PC-3 (cell line): ENCODE results near the gene FSTL3. TPM values are rescaled to one million over a fixed set of nuclear protein-coding genes. Genes with fewer than 3 reads are reported as not detected.

Experiments
- ATAC-seq: fragments of 200-7000 bp; cut with Tn5 transposase; 2 replicates; pipeline ENCODE4 v1.9.1; 2020; ENCODE audit warnings: mild to moderate bottlenecking, moderate library complexity
- BruUV-seq: library from RNA; stranded (reverse); fragments of 400-500 nt; replicated peaks from 2 replicates; lab custom pipeline; 2021; lab: Mats Ljungman, UMichigan
- CTCF ChIA-PET: fragments of 300-600 bp; sonication (Branson Sonifier 250); formaldehyde crosslinking; loops from one replicate; lab custom pipeline; 2022; ENCODE audit warnings: antibody characterized with exemption; lab: Charles Lee
- POLR2A ChIA-PET: fragments of 300-600 bp; sonication (Branson Sonifier 250); formaldehyde crosslinking; loops from one replicate; lab custom pipeline; 2022; ENCODE audit warnings: antibody characterized with exemption; ENCODE audit not compliant: unreplicated experiment; lab: Charles Lee
- DNase-seq: peaks from one replicate; pipeline ENCODE4 v3.0.0-alpha.2; 2015
- H2AFZ ChIP-seq: fragments of 300-600 bp; sonication (generic); 2 replicates; pipeline ENCODE4 v1.6.0; 2016; ENCODE audit warnings: antibody characterized with exemption, low read length
- H3F3A ChIP-seq: fragments of 300-600 bp; sonication (generic); one replicate; pipeline ENCODE4 v1.6.0; 2017; ENCODE audit warnings: antibody characterized with exemption, low read length, control low read depth, mild to moderate bottlenecking; ENCODE audit not compliant: unreplicated experiment
- H3K27ac ChIP-seq: fragments of 300-600 bp; sonication (generic); 2 replicates; pipeline ENCODE4 v1.5.1; 2016; ENCODE audit warnings: mild to moderate bottlenecking, low read length
- H3K27me3 ChIP-seq: fragments of 300-600 bp; sonication (generic); 2 replicates; pipeline ENCODE4 v1.6.1; 2016; ENCODE audit warnings: low read length, mixed read lengths
- H3K36me3 ChIP-seq: fragments of 300-600 bp; sonication (generic); 2 replicates; pipeline ENCODE4 v1.6.1; 2016; ENCODE audit warnings: low read depth, mixed run types, low read length, mixed read lengths
- H3K4me1 ChIP-seq: fragments of 300-600 bp; sonication (generic); 2 replicates; pipeline ENCODE4 v1.5.1; 2016; ENCODE audit warnings: low read length; ENCODE audit not compliant: insufficient read depth
- H3K4me2 ChIP-seq: fragments of 300-600 bp; sonication (generic); 2 replicates; pipeline ENCODE4 v1.6.0; 2016; ENCODE audit warnings: low read length
- H3K4me3 ChIP-seq: fragments of 300-600 bp; sonication (generic); 2 replicates; pipeline ENCODE4 v1.5.1; 2016; ENCODE audit warnings: mild to moderate bottlenecking, low read length, mixed read lengths
- H3K79me2 ChIP-seq: fragments of 300-600 bp; sonication (generic); 2 replicates; pipeline ENCODE4 v1.6.1; 2017; ENCODE audit warnings: low read length, mixed read lengths
- H3K9ac ChIP-seq: fragments of 300-600 bp; sonication (generic); 2 replicates; pipeline ENCODE4 v1.6.0; 2016; ENCODE audit warnings: mild to moderate bottlenecking, low read length
- H3K9me2 ChIP-seq: fragments of 300-600 bp; sonication (generic); replicated peaks from 2 replicates; pipeline ENCODE4 v1.6.1; 2016; ENCODE audit warnings: mixed run types, low read length, mixed read lengths
- H3K9me3 ChIP-seq: fragments of 300-600 bp; sonication (generic); 2 replicates; pipeline ENCODE4 v1.6.1; 2016; ENCODE audit warnings: low read length, mixed read lengths
- H4K20me1 ChIP-seq: fragments of 300-600 bp; sonication (generic); 2 replicates; pipeline ENCODE4 v1.6.1; 2016; ENCODE audit warnings: low read length, mixed read lengths
- EZH2 ChIP-seq: fragments of 300-600 bp; sonication (generic); IDR thresholded peaks from one replicate; pipeline ENCODE4 v1.6.1; 2017; ENCODE audit warnings: antibody characterized with exemption, mild to moderate bottlenecking, low read length; ENCODE audit not compliant: unreplicated experiment
- EZH2phosphoT487 ChIP-seq: fragments of 300-600 bp; sonication (generic); IDR thresholded peaks from 2 replicates; pipeline ENCODE4 v1.6.1; 2018; ENCODE audit warnings: mild to moderate bottlenecking, antibody characterized with exemption, low read length, borderline replicate concordance
- intact Hi-C: fragments of 100-400 bp; cut with micrococcal nuclease; formaldehyde crosslinking; loops from 2 replicates; pipeline ENCODE4 v1.9.0; 2023
- total RNA-seq: library from RNA; depleted of rRNA; stranded (reverse); fragments of >200 nt; gene quantifications from 2 replicates; pipeline ENCODE4 v1.2.3, GENCODE V29; 2014
- TF ChIP-seq, protein P1 (sequence below): fragments of 300-600 bp; sonication (generic); conservative IDR thresholded peaks from 2 replicates; pipeline ENCODE4 v1.5.1; 2017; ENCODE audit warnings: antibody characterized with exemption, low read depth, mild to moderate bottlenecking, low read length

The FSTL3 gene
- total RNA-seq, 1 experiment from 2014 or later = 53.3 TPM

DNA sequence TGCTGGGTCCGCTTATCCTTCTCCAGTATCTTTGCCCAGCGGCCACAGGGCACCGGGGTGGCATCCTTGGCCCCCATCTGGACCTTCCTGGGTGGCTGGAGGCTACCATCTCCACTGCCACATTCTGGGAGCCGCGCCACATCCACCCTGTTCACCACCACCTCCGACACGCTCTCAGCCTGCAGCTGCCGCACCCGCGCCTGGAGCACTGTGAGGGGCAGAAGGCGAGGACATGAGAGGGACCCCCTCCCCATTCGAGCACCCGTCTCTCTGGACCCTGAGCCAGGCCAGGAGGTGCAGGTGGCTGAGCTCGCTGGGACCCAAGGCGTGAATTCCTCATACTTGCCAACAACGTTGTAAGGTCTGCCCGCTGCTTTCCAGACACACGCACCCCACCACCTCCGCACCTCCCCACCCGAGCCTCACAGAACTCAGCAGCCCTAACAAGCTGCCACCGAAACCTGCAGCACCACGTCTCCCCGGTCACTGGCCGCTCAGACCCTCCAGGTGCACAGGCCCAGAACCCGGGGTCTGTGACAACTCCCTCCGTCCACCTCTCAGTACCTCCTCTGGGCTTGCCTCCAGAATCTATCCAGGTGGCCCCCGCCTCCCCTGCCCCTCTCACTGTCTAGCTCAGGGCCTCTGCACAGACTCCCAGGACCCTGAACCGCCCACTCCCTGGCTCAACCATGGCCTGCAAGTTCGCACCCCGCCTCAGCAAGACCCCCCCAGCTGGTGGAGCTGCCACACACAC, 46.1 kb upstream of the FSTL3 start:
- Histone ChIP-seq H3K27ac (no peak overlapping the region), H4K20me1 (no peaks in the 10 kb centered on the region), H3K9ac (no peak overlapping the region), H3K27me3 (no peaks in the 10 kb centered on the region), H2AFZ (no peak overlapping the region), H3K4me3 (no peak overlapping the region), H3K4me1 (peaks cover 5% of the 10 kb centered on the region; the same call in 1 of the 2 replicates), H3K9me3 (no peaks in the 10 kb centered on the region), H3K4me2 (no peak overlapping the region), H3K36me3 (peaks cover 5% of the 10 kb centered on the region; the same call in 1 of the 2 replicates), H3F3A (no peaks in the 10 kb centered on the region), H3K9me2 (no peaks in the 10 kb centered on the region), H3K79me2 (peaks cover 47% of the 10 kb centered on the region)
- ATAC-seq (no peak), DNase-seq (no peak)
- no TSS peak for BruUV-seq
- TF ChIP-seq EZH2phosphoT487 = no peak
- TF ChIP-seq EZH2 = no peak
- TF ChIP-seq, protein P1, sequence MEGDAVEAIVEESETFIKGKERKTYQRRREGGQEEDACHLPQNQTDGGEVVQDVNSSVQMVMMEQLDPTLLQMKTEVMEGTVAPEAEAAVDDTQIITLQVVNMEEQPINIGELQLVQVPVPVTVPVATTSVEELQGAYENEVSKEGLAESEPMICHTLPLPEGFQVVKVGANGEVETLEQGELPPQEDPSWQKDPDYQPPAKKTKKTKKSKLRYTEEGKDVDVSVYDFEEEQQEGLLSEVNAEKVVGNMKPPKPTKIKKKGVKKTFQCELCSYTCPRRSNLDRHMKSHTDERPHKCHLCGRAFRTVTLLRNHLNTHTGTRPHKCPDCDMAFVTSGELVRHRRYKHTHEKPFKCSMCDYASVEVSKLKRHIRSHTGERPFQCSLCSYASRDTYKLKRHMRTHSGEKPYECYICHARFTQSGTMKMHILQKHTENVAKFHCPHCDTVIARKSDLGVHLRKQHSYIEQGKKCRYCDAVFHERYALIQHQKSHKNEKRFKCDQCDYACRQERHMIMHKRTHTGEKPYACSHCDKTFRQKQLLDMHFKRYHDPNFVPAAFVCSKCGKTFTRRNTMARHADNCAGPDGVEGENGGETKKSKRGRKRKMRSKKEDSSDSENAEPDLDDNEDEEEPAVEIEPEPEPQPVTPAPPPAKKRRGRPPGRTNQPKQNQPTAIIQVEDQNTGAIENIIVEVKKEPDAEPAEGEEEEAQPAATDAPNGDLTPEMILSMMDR = no peak
- POLR2A ChIA-PET = no interaction called here
- intact Hi-C loops = loop anchor here (10.0 kb wide), 1 partner anchor 55 kb away; the partner anchor contains the start of gene BSG
- CTCF ChIA-PET = no interaction called here

DNA sequence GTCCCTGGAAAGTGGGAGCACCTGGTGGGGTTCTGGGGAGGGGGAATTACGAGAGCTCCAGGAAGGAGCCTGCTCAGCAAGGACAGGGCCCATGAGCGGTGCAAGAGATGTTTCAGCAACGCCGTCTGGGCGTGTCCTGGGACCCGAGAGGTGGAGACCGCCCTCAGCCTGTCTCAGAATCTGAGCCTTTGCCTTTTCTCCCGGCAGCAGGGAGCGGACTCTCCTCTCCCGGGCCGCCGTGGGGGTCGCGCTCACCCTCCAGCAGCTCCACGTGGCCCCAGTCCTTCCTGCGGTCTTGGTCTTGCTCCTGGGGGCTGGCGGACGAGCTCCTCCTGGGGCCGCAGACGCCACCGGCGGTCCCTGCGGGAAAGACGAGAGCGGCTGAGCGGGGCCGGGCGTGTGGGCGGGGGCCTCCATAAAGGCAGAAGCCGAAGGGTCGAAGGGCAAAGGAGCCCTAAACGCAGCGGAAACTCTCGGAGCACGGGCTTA, 43.6 kb upstream of the FSTL3 start:
- Histone ChIP-seq H3K79me2 (peaks cover 47% of the 10 kb centered on the region), H3K9me2 (no peaks in the 10 kb centered on the region), H3K4me3 (peak overlapping the region; percentile 89), H3K9ac (peak overlapping the region; percentile 89), H3K27ac (peak overlapping the region; percentile 35), H3K9me3 (no peaks in the 10 kb centered on the region), H4K20me1 (no peaks in the 10 kb centered on the region), H3F3A (no peaks in the 10 kb centered on the region), H3K4me1 (peaks cover 5% of the 10 kb centered on the region; the same call in 1 of the 2 replicates), H3K4me2 (peak overlapping the region; percentile 92), H3K36me3 (peaks cover 5% of the 10 kb centered on the region; the same call in 1 of the 2 replicates), H2AFZ (peak overlapping the region; percentile 76), H3K27me3 (no peaks in the 10 kb centered on the region)
- TF ChIP-seq, protein P1 = no peak
- TF ChIP-seq EZH2 (no peak), EZH2phosphoT487 (no peak)
- ChIA-PET POLR2A (no interaction called here), CTCF (interaction anchor here (0.6 kb wide), 1 partner anchor 75 kb away, joined by 3 read pairs; no protein-coding TSS in a partner anchor)
- intact Hi-C loops = loop anchor here (10.0 kb wide), 1 partner anchor 58 kb away; the partner anchor contains the start of gene BSG
- BruUV-seq = no TSS peak
- DNase-seq (peak; percentile 40), ATAC-seq (peak; percentile 58)
